ENCODE measurements around the gene MBD5.

MBD5 gene

DNA sequence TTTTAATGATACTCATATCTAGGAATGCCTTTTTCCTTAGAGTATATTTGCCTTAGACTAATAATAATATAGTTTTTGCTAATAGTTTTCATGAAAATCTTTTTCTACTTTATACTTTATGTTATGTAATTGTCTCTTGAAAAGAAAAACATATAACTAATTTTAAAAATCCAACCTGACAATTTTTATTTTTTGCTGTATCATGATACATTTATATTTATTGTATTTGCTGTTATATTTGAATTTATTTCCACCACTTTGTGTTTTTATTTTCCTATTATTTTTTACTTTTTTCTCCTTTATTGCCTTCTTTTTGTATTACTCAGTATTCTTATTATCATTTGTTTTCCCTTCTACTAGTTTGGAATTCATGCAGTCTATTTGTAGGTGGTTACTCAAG is 85.4 kb downstream of the MBD5 start:
- TF ChIP-seq, protein P1, sequence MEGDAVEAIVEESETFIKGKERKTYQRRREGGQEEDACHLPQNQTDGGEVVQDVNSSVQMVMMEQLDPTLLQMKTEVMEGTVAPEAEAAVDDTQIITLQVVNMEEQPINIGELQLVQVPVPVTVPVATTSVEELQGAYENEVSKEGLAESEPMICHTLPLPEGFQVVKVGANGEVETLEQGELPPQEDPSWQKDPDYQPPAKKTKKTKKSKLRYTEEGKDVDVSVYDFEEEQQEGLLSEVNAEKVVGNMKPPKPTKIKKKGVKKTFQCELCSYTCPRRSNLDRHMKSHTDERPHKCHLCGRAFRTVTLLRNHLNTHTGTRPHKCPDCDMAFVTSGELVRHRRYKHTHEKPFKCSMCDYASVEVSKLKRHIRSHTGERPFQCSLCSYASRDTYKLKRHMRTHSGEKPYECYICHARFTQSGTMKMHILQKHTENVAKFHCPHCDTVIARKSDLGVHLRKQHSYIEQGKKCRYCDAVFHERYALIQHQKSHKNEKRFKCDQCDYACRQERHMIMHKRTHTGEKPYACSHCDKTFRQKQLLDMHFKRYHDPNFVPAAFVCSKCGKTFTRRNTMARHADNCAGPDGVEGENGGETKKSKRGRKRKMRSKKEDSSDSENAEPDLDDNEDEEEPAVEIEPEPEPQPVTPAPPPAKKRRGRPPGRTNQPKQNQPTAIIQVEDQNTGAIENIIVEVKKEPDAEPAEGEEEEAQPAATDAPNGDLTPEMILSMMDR (IDR thresholded peaks at IDR 0.05; ENCODE audit: insufficient read depth, low read depth, low read length, missing control alignments) = no peak
- H3K4me3 ChIP-seq (ENCODE audit: low read length) = no peak overlapping the region
- DNase-seq (ENCODE audit: low read depth) = no peak

DNA sequence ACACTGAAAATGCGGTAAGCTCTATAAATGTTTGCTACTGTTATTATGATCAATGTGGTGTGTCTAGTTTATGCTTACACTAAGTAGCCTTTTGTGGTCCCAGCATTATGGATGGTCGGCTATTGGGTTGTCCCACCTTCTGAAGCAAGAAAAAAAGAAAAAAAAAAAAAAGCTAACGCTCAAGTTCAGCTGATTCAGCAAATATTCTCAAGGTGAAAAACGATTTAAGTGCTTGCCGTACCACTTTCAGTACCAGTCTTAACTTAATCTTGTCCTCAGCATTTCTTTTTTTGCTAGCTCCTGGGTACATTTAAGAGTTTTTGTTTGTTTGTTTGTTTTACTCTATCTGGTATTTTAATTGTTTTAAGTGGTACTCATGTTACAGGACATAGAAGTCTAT is 87.5 kb downstream of the MBD5 start:
- TF ChIP-seq, protein P1 (IDR thresholded peaks at IDR 0.05; ENCODE audit: insufficient read depth, low read depth, low read length, missing control alignments) = no peak
- H3K4me3 ChIP-seq (ENCODE audit: low read length) = no peak overlapping the region
- DNase-seq (ENCODE audit: low read depth) = no peak

DNA sequence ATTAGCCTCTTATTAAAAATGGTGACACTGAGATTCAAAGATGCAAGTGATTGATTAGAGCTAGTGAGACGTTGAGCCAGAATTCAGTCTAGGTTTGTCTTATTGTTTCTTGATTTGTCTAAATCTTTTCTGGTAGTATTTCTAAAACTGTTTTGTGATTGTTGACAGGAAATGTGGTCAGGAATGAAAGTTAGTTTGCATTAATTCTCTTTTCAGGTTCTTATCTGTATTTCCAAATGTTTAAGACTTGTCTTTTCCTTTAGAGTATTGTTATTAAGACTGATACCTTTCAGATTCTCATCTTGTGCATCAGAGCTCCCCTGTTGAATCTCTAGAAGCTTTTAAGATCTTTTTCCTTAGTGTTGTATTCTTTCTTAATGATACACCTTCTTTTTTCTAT is 89.3 kb downstream of the MBD5 start:
- TF ChIP-seq, protein P1 (IDR thresholded peaks at IDR 0.05; ENCODE audit: insufficient read depth, low read depth, low read length, missing control alignments) = no peak
- H3K4me3 ChIP-seq (ENCODE audit: low read length) = no peak overlapping the region
- DNase-seq (ENCODE audit: low read depth) = no peak

DNA sequence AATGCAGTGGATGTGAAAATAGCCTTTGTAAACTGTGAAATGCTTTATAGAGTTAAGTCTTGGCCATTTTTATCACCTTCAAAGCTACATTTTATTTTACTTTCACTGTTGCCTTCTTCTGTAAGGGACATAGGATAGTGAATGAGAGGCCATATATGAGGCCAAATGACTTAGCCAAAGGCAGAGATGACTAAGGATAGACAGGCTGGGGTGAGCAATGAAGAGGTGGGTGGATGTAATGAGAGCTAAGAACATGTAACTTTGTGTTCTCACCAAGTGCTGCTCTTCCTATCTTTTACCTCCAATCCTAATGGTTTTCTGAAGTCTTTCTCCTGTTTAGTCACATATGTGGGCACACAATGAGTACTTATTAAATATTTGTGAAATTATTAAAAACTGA is 101.9 kb downstream of the MBD5 start:
- peak; percentile 86 for DNase-seq (ENCODE audit: low read depth)

DNA sequence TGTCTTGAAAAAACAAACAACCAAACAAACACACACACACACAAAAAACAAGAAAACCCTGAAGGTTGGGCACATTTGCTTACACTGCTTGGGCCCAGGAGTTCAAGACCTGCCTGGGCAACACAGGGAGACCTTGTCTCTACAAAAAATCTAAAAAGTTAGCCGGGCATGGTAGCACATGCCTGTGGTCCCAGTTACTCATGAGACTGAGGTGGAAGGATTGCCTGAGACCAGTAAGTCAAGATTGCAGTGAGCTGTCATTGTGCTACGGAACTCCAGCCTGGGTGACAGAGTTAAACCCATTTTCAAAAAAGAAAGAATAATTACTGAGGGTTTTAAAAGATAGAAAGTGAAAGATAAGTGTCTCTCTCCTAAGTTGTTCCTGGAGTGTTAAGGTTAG is 103.4 kb downstream of the MBD5 start:
- TF ChIP-seq, protein P1 (IDR thresholded peaks at IDR 0.05; ENCODE audit: insufficient read depth, low read depth, low read length, missing control alignments) = no peak
- no peak overlapping the region for H3K4me3 ChIP-seq (ENCODE audit: low read length)
- peak; percentile 87 for DNase-seq (ENCODE audit: low read depth)

More for the DNA sequence above, 101.9 kb downstream of the MBD5 start:
- H3K4me3 ChIP-seq (ENCODE audit: low read length) = no peak overlapping the region
- TF ChIP-seq, protein P1 (IDR thresholded peaks at IDR 0.05; ENCODE audit: insufficient read depth, low read depth, low read length, missing control alignments) = no peak

DNA sequence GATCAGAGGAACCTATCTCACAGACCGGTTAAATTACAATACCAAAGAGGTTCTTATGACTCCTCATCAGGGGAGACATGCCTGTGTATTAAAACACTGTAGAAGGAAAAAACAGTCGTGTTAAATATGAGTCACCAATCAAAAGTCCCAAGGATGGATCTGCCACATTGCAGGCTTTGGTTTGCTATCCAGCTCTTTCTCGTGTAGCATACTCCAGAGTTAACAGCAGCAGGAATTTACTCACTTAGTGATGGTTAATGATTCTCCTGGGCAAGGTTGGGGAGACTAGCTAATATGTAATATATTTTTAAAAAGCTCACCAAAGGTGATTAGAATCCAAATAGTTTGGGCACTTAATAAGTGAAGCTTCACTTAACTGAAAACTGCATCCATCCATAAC is 109.7 kb downstream of the MBD5 start:
- H3K4me3 ChIP-seq (ENCODE audit: low read length) = no peak overlapping the region
- peak; percentile 34 for DNase-seq (ENCODE audit: low read depth)
- TF ChIP-seq, protein P1 (IDR thresholded peaks at IDR 0.05; ENCODE audit: insufficient read depth, low read depth, low read length, missing control alignments) = no peak

DNA sequence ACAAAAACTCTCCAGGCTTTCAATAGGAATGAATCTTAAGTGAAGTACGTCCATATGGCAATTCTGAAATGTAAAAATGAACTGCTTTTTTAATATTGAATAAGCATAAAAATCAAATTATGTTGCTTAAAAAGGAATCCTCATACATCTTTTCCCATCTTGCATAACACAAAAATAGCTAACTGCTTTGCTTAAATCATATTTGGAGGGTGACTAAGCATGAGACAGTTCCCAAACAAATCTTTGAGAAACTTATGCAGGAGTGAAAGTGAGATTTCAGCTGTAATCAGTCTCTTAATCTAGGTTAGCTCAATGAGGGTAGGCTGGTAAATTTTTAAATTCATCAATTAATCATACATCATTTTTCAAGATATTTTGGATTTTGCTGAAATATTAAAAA is 111.5 kb downstream of the MBD5 start:
- TF ChIP-seq, protein P1 (IDR thresholded peaks at IDR 0.05; ENCODE audit: insufficient read depth, low read depth, low read length, missing control alignments) = no peak
- DNase-seq (ENCODE audit: low read depth) = peak; percentile 71
- no peak overlapping the region for H3K4me3 ChIP-seq (ENCODE audit: low read length)
